Sciatic nerve (tissue), 2 donors: ENCODE data around the gene CST9L. TPM values are rescaled to one million over a fixed set of nuclear protein-coding genes. Genes with fewer than 3 reads are reported as not detected.

Experiments
- ATAC-seq: fragments of 200-7000 bp; cut with Tn5 transposase; one replicate; pipeline ENCODE4 v1.9.1; 2020; ENCODE audit warnings: mild to moderate bottlenecking, moderate library complexity
- DNase-seq: peaks from one replicate; pipeline ENCODE4 v3.0.0-alpha.2; 2020; ENCODE audit warnings: low spot score
- intact Hi-C: fragments of 100-400 bp; cut with DNase I; formaldehyde crosslinking; loops from one replicate; pipeline ENCODE4 v1.14.2; 2022
- total RNA-seq: library from RNA; stranded (reverse); fragmentation: NEBNext Ultra II Directional; extraction: Animal tissue kit (Norgen Biotek cat#: 25700); gene quantifications from one replicate; pipeline ENCODE4 v1.2.1, GENCODE V29; 2021
- donor health status: DM: no; HTN: no; CAD: no.
- donor health status: DM: no; HTN: no; CAD: no.

The CST9L gene
- total RNA-seq, 1 donor from 2014 or later: not detected

DNA sequence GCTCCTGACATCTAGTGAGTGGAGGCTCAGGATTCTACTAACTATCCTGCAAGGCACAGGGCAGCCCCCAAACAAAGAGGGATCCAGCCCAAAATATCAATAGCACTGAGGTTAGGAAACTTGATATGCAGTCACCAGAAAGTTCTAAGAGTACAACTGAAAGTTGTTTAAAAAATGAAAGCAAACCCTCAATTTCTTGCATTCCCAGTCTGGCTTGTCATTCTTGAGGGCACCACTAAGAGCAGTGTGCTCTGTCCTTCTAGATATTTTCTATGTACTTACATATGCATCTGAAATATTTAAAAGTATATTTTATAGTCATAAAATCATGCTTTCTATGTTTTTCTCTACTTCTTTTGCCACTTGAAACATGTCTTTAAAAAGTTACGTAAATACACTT lies 41.4 kb downstream of the CST9L start:
- intact Hi-C loops: no loop called here
- ATAC-seq: no peak
- DNase-seq: no peak

DNA sequence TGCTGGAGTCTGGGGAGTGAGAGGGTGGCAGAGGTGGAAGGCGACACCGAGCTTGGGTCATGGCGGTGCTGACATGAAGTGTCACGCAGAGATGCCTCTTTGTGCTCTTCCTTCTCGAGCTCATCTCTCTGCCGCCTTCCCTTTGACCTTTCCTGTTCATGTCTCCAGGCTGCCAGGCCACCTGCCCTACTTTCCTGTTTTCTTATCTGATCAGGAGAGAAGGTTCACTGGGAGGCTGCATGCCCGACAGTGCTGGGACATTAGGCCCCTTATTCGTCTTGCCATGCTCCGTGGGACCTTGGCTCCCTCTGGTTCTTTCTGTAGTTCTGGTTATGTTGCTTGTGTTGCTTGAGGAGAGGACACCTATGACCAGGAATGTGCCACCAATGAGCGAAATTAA lies 44.1 kb downstream of the CST9L start:
- no peak for DNase-seq
- no peak for ATAC-seq
- intact Hi-C loops: no loop called here

DNA sequence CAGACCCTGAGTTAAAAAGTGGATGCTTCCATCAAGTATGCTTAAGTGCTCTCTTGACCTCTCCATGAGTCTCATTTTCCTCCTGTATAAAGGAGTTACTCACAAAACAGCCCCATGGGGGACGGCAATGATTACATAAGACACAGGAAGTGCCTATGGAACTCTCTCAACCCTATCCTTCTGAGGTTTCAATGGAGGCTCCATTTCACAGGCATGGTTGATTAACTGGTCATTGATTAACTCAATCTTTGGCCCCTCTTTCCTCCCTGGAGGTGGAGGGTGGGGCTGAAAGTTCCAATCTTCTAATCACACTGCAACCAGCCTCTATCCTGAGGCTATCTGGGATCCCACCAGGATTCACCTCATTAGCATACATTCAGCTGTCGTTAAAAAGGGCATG lies 48.1 kb downstream of the CST9L start:
- intact Hi-C loops: no loop called here
- ATAC-seq (no peak), DNase-seq (no peak)

DNA sequence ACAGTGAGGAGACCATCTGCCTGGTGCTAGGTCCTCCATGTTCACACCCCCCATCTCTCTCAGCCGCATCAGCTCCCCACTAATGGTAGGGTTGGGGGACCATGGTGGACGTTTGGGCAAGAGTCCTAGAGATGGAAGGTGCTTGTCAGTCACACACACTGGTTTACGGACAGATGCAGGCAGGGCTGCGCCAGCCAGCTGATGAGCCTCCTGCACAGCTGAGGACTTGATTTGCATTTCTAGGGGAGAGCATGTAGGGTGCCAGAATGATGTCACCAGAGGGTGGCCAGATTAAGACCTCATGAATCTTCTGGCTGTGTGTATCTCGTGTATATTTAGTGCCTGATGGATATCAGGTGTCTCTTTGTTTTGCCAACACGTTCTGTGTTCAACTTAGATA lies 48.7 kb downstream of the CST9L start:
- intact Hi-C loops: no loop called here
- ATAC-seq: no peak
- no peak for DNase-seq

DNA sequence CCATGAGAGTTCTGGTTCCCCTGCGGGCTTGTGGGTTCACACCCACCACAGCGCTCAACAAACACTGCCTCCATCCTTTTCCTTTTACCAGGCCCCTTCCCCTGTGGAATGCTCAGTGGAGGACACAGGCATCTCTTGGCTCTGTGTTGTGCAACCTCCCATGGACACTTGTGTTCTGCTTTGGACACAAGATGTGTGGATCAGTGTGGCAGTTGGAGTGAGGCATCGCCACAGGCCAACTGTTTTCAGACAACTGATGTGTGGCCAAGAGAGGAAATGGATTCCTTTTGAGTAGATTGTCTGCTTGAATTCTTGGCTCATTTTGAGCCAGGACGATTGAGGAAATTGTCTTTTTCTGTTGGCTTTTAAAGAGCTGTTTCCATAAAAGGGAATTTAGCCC lies 50.6 kb downstream of the CST9L start:
- DNase-seq (no peak), ATAC-seq (no peak)
- intact Hi-C loops: no loop called here

DNA sequence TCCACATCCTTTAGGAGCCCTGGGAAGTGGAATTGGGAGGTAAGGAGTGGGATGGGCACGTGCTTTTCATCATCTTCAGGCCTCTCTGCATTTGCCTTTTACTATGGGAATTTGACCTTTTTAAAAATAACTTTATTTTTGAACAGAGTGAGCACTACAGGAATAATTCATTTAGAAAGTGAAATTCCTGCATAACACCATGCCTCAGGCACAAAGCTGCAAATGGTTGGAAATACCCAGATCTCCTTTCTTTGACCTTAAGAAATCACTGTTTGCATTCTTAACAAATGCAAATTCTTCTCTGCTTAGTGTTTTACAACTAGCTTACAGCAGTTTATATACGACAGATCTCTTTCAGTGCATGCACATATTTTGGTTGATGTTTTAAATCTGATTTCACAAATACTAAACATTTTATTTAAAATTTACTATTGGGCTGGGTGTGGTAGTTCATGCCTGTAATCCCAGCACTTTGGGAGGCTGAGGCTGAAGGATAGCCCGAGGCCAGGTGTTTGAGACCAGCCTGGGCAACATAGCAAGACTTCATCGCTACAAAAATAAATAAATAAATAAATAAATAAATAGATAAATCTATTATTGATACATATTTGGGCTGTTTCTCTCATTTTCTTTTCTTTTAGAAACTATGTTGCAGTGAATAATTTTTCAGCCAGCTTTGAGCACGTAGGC lies 52.9 kb downstream of the CST9L start:
- DNase-seq (no peak), ATAC-seq (no peak)
- intact Hi-C loops: no loop called here

DNA sequence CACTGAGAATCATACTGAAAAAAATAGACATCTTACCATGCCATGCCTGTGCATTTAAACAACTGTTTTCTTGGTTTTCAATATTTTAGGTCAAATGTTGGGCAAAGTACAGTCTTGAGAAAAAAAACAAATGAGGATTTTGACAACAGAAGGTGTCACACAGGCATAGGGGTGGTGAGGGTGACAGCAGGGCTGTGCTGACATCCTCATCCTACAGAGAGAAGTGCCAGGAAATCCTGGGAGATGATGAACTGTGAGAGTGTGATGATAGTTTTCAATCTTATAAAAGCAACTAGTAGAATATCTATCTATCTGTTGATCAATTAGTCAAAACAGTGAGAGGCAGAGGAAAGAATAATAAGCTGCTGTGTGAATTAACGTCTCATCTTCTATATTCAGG lies 53.4 kb downstream of the CST9L start:
- DNase-seq: no peak
- no peak for ATAC-seq
- intact Hi-C loops: no loop called here

Other genes starting within 250 kb of the CST9L start
- 15.9 TPM for gene NXT1, start 217.7 kb downstream of the CST9L start, total RNA-seq
- gene GZF1, start 206.3 kb downstream of the CST9L start, total RNA-seq: 15.7 TPM
- gene NAPB, start 147.0 kb downstream of the CST9L start, total RNA-seq: 18.7 TPM
- gene CSTL1, start 128.8 kb downstream of the CST9L start, total RNA-seq: not detected
- not detected for gene CST11, start 115.6 kb downstream of the CST9L start, total RNA-seq
- not detected for gene CST8, start 77.4 kb downstream of the CST9L start, total RNA-seq
- not detected for gene CST9, start 37.4 kb upstream of the CST9L start, total RNA-seq
- gene CST3, start 69.5 kb upstream of the CST9L start, total RNA-seq: 731 TPM
- gene CST4, start 120.6 kb upstream of the CST9L start, total RNA-seq: not detected
- 2.5 TPM for gene CST1, start 182.5 kb upstream of the CST9L start, total RNA-seq